Epidermal melanocyte (primary cell): ENCODE measurements around the gene COL18A1.
"Not testable (repeated sequence)": the region's sequence is repeated elsewhere in the genome, so short reads cannot be mapped to it uniquely, and the experiment has no call there.

Experiments used
- DNase-seq: peaks from one replicate; pipeline ENCODE4 v3.0.0; 2011; ENCODE audit warnings: low spot score; ENCODE audit not compliant: insufficient read length

COL18A1 gene

GRCh38 chr21:45557616-45558043, 152.7 kb downstream of the COL18A1 start:
- DNase-seq, result no peak

DNA sequence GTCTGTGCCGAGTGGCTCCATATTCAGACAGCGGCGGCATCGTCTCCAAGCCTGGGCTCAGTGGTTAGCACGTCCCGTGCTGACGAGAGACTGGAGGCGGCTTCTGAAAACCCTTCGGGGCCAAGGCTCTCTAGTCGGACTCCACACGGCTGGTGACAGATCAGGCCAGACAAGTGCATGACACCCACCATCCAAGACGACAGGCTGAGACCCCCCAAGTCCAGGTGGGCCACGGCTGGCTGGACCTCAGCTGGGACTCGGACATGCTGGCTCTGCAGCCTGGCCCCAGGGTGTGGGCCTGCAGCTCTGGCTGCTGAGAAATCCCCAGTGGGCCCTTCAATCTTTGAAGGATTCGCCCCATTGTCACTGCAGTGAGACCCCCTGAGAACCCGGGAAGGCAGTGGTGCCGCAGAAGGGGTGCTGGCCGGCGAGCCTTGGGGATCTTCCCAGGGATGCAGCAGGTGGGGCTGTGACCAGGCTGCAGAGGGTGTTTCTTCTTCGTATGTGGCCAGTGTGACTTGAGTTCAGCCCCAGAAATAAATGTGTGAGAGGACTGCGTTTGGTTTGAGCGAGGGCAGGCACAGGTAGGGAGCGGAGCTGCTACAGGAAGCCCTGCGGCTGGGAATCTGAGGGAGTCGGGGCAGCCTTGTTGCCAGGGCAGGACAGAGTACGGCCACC, 153.2 kb downstream of the COL18A1 start:
- no peak for DNase-seq

DNA sequence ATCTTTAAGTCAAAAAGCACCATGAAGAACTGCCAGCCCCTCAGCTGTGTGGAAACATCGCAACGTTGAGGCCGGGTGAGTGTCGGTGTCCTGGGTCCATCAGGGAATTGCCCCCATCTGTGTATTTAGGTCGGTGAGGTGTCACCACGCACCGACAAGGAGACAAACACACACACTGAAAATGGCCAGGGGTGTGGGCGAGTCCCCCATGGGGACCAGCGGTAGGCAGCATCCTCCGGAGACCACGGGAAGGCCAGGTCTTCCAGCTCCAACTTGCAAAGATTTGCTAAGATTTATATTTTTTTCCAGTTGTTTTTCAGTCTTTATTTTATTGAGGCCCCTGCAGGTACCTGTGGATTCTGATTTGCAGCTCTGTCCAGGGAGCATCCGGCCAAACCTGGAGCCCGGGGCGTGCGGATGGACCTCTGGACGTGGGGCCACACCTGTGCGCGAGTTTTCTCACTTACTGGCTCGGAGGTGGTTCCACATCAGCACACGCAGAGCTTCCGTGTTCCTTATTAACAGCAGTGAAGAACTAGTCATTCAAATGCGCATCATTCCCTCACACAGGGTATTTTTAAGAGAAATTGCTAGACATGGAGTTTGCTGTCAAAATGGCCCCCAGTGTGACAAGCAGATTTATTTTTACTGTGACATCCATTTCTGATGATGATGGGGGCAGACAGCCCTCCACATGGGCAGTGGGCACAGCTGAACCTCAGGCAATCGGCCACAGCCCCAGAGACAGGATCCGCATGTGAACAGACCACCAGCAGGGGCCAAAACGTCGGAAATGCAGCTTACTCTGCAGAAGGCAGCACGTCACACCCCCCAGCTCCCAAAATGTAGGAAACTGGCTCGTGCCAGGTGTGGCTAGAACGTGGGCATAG, 154.5 kb downstream of the COL18A1 start:
- DNase-seq, result no peak

- DNase-seq, result no peak
Observed at GRCh38 chr21:45560106-45561021, 155.4 kb downstream of the COL18A1 start.

DNA sequence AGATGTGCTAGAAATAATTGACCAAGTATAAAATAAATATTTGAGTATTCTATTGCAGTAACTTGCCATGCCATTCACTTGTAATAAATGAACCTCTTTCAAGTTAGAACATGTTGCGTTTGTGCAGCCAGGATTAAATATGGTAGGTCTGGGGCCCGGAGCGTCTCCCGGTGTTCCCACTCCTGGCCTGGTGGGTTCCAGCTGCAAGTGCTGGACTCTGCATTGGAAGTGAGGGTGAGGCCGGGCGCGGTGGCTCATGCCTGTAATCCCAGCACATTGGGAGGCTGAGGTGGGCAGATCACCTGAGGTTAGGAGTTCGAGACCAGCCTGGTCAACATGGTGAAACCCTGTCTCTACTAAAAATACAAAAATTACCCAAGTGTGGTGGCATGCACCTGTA, 156.3 kb downstream of the COL18A1 start:
- not testable (repeated sequence) for DNase-seq

DNA sequence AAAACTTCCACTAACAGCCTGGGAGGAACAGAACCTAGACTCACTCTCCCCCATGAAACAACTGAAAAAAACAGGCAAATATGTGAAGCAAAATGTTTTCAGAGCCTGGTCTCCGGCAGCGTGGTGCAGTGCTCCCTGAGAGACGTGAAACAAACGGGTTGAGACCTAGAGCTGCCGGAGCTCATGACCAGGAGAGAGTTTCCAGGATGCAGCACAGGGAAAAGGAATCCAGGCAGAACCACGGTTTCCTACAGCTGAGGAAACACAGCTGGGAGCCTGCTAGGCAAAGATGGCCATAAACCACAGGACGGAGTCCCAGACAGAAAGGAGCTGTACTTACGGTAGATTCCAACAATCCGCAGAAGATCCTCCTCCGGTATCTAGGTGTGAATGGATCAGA, 157.4 kb downstream of the COL18A1 start:
- no peak for DNase-seq

DNA sequence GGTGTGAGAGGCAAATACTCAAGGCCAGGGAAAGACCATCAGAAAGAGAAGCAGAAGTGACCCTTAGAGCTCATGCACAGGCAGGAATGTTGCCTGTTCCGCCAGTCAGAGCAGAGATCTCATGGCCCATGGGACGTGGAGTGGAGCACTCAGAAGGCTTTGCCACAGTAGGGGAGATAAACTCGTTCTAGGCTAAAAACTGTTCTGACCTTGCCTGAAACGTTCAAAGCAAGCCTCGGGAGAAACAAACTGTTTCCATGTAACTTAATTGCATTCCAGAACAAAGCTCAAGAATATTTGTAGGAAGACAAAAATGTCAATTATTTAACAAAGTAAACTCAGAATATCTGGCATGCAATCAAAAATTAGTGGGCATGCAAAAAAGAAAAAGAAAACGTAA, 158.0 kb downstream of the COL18A1 start:
- no peak for DNase-seq
